Colonic mucosa (tissue), 4 donors: ENCODE measurements around the gene ARMC9. TPM values are rescaled to one million over a fixed set of nuclear protein-coding genes. Genes with fewer than 3 reads are reported as not detected.

Experiments used
- DNase-seq: peaks from one replicate; pipeline ENCODE4 v3.0.0-alpha.2; 2020
- H3K27ac ChIP-seq: fragments of 200-600 bp; one replicate; pipeline ENCODE4 v1.8.0; 2021
- H3K27me3 ChIP-seq: fragments of 200-600 bp; one replicate; pipeline ENCODE4 v1.8.0; 2021
- H3K36me3 ChIP-seq: fragments of 200-600 bp; one replicate; pipeline ENCODE4 v1.8.0; 2021
- H3K4me1 ChIP-seq: fragments of 200-600 bp; one replicate; pipeline ENCODE4 v1.8.0; 2021; ENCODE audit warnings: mild to moderate bottlenecking
- H3K4me3 ChIP-seq: fragments of 200-600 bp; one replicate; pipeline ENCODE4 v1.8.0; 2021
- H3K9ac ChIP-seq, 2 donors: one replicate each; pipeline ENCODE4 v1.7.0; 2013; ENCODE audit warnings: control low read depth in 2 of 2, low read depth in 2 of 2, low read length in 2 of 2
- H3K9me3 ChIP-seq: fragments of 200-600 bp; one replicate; pipeline ENCODE4 v1.8.0; 2021
- CTCF ChIP-seq: fragments of 200-600 bp; IDR thresholded peaks from one replicate; pipeline ENCODE4 v1.8.0; 2022; ENCODE audit warnings: antibody characterized with exemption, mild to moderate bottlenecking
- intact Hi-C: fragments of 100-400 bp; cut with DNase I; formaldehyde crosslinking; loops from one replicate; pipeline ENCODE4 v1.14.1; 2022
- total RNA-seq, 2 donors: library from RNA; stranded (reverse); fragmentation: NEBNext Ultra II Directional in 1 of 2; extraction: Animal tissue kit (Norgen Biotek cat#: 25700) in 1 of 2; gene quantifications; one replicate each; pipeline ENCODE4 v1.2.1, GENCODE V29; 2021
- donor health status: healthy.
- donor health status: DM: no; HTN: no; CAD: no.
- donor health status: DM: no; HTN: no; CAD: no.

Gene ARMC9
- total RNA-seq, 2 donors from 2014 or later = 9.8 to 17.2 TPM

GRCh38 chr2:231161877-231162329 is 36.5 kb upstream of the ARMC9 start:
- intact Hi-C loops = no loop called here
- Histone ChIP-seq H3K27ac (peak overlapping the region; percentile 18), H3K4me1 (no peaks in the 10 kb centered on the region), H3K9me3 (no peaks in the 10 kb centered on the region), H3K36me3 (no peaks in the 10 kb centered on the region), H3K4me3 (no peak overlapping the region), H3K9ac (no peak overlapping the region), H3K27me3 (no peaks in the 10 kb centered on the region)
- DNase-seq = no peak
- TF ChIP-seq CTCF = no peak

GRCh38 chr2:231163011-231163410 is 35.4 kb upstream of the ARMC9 start:
- Histone ChIP-seq H3K9ac (no peak overlapping the region), H3K27me3 (no peaks in the 10 kb centered on the region), H3K27ac (no peak overlapping the region), H3K4me1 (no peaks in the 10 kb centered on the region), H3K36me3 (no peaks in the 10 kb centered on the region), H3K9me3 (no peaks in the 10 kb centered on the region), H3K4me3 (no peak overlapping the region)
- intact Hi-C loops = no loop called here
- DNase-seq = no peak
- TF ChIP-seq CTCF = no peak

GRCh38 chr2:231163414-231164095 is 34.9 kb upstream of the ARMC9 start:
- intact Hi-C loops = no loop called here
- no peak overlapping the region for H3K4me3 ChIP-seq
- no peak for TF ChIP-seq CTCF
- no peak overlapping the region for H3K9ac ChIP-seq
- no peak for DNase-seq
- H3K9me3 ChIP-seq = no peaks in the 10 kb centered on the region
- no peaks in the 10 kb centered on the region for H3K4me1 ChIP-seq
- H3K27ac ChIP-seq = no peak overlapping the region
- H3K27me3 ChIP-seq = no peaks in the 10 kb centered on the region
- H3K36me3 ChIP-seq = no peaks in the 10 kb centered on the region

GRCh38 chr2:231167745-231168459 is 30.5 kb upstream of the ARMC9 start:
- Histone ChIP-seq H3K9ac (no peak overlapping the region), H3K36me3 (no peaks in the 10 kb centered on the region)
- no peak for TF ChIP-seq CTCF

GRCh38 chr2:231168460-231169139 is 29.8 kb upstream of the ARMC9 start:
- H3K27ac ChIP-seq = no peak overlapping the region
- H3K27me3 ChIP-seq = no peaks in the 10 kb centered on the region
- intact Hi-C loops = no loop called here
- no peaks in the 10 kb centered on the region for H3K4me1 ChIP-seq
- no peak for TF ChIP-seq CTCF
- no peak overlapping the region for H3K4me3 ChIP-seq
- H3K36me3 ChIP-seq = no peaks in the 10 kb centered on the region
- DNase-seq = no peak
- H3K9me3 ChIP-seq = no peaks in the 10 kb centered on the region
- H3K9ac ChIP-seq = no peak overlapping the region

More at GRCh38 chr2:231167745-231168459, 30.5 kb upstream of the ARMC9 start:
- Histone ChIP-seq H3K9me3 (no peaks in the 10 kb centered on the region), H3K27ac (no peak overlapping the region), H3K4me1 (no peaks in the 10 kb centered on the region), H3K4me3 (no peak overlapping the region), H3K27me3 (no peaks in the 10 kb centered on the region)
- DNase-seq = no peak
- intact Hi-C loops = no loop called here
